Right lobe of liver (tissue), 6 donors: ENCODE results near the gene CRK. TPM values are rescaled to one million over a fixed set of nuclear protein-coding genes. Genes with fewer than 3 reads are reported as not detected.
A peak's percentile ranks its signal among the peaks of the same experiment; 100 is the strongest.

Experiments
- ATAC-seq, 4 donors: fragments of 200-7000 bp; cut with Tn5 transposase; one replicate each; pipeline ENCODE4 v1.9.1; 2020; ENCODE audit warnings: mild to moderate bottlenecking in 4 of 4, moderate library complexity in 4 of 4
- DNase-seq, 3 donors: peaks; one replicate each; pipeline ENCODE4 v3.0.0-alpha.2; 2020
- H3K27ac ChIP-seq, 3 donors: fragments of 200-600 bp; one replicate each; pipeline ENCODE4 v1.8.0; 2022
- H3K27me3 ChIP-seq, 2 donors: fragments of 200-600 bp; one replicate each; pipeline ENCODE4 v1.8.0; 2022
- H3K36me3 ChIP-seq, 4 donors: fragments of 200-600 bp; sonication (generic) in 1 of 4; one replicate each; pipeline versions ENCODE4 v1.5.1 to v1.8.0; 2017 to 2022; ENCODE audit warnings: control low read depth in 1 of 4
- H3K4me1 ChIP-seq, 4 donors: fragments of 200-600 bp; sonication (generic) in 1 of 4; one replicate each; pipeline versions ENCODE4 v1.5.1 to v1.8.0; 2017 to 2022; ENCODE audit warnings: control low read depth in 1 of 4
- H3K4me3 ChIP-seq, 3 donors: fragments of 200-600 bp; one replicate each; pipeline ENCODE4 v1.8.0; 2022
- H3K9me3 ChIP-seq, 4 donors: fragments of 200-600 bp; sonication (generic) in 1 of 4; one replicate each; pipeline versions ENCODE4 v1.5.1 to v1.8.0; 2017 to 2022; ENCODE audit warnings: control low read depth in 1 of 4
- CTCF ChIP-seq, 4 donors: fragments of 200-600 bp in 3 of 4; fragments of 450-650 bp in 1 of 4; IDR thresholded peaks; one replicate each; pipeline versions ENCODE4 v1.5.1 to v1.8.0; 2016 to 2022; ENCODE audit warnings: antibody characterized with exemption in 4 of 4, mild to moderate bottlenecking in 2 of 4
- POLR2A ChIP-seq: fragments of 450-650 bp; IDR thresholded peaks from one replicate; pipeline ENCODE4 v1.6.1; 2017; ENCODE audit warnings: antibody characterized with exemption, mild to moderate bottlenecking
- WGBS: methylation state at CpG from one replicate; pipeline ENCODE4 v1.1.6; 2018; ENCODE audit warnings: low coverage, low lambda C conversion rate; ENCODE audit not compliant: insufficient coverage; ENCODE audit errors: missing lambda C conversion rate; 5-methylcytosine and 5-hydroxymethylcytosine counted together
- intact Hi-C, 2 donors: fragments of 100-400 bp; cut with DNase I; formaldehyde crosslinking; loops; one replicate each; pipeline versions ENCODE4 v1.11.2 to v1.14.1; 2022
- total RNA-seq, 6 experiments: library from RNA; depleted of rRNA in 2 of 6; stranded (reverse); fragments of >200 nt in 2 of 6; fragmentation: NEBNext Ultra II Directional in 3 of 6; extraction: Animal tissue kit (Norgen Biotek cat#: 25700) in 3 of 6; gene quantifications; one replicate each; pipeline versions ENCODE4 v1.1.0 to v1.2.4, GENCODE V29; 2016 to 2023
- donor health status: DM: no; HTN: yes; CAD: no.
- donor health status: DM: no; HTN: no; CAD: no.
- donor health status: DM: no; HTN: no; CAD: no.
- donor health status: DM: no; HTN: yes; CAD: no.
- donor health status: DM: no; HTN: yes; CAD: no.

The CRK gene
- total RNA-seq, 6 experiments from 2014 or later = 33.9 to 58.6 (median 47.6) TPM

GRCh38 chr17:1471490-1471889, 15.5 kb upstream of the CRK start:
- 84% methylated on average over 6 of the region's 15 CpGs for WGBS
- Histone ChIP-seq H3K4me3 (no peak overlapping the region), H3K36me3 (peaks cover 0 to 23% (median 7%) of the 10 kb centered on the region in 4 donors), H3K4me1 (peaks cover 0 to 15% (median 6%) of the 10 kb centered on the region in 4 donors), H3K27ac (no peak overlapping the region), H3K27me3 (no peaks in the 10 kb centered on the region), H3K9me3 (no peaks in the 10 kb centered on the region)
- TF ChIP-seq CTCF (IDR thresholded peaks at IDR 0.05) (no peak), POLR2A (no peak)
- DNase-seq = peak in 2 of 3 donors; percentile 44
- ATAC-seq = no peak
- intact Hi-C loops = no loop called here

- Histone ChIP-seq H3K9me3 (no peaks in the 10 kb centered on the region), H3K36me3 (peaks cover 0 to 17% (median 4%) of the 10 kb centered on the region in 4 donors), H3K27me3 (no peaks in the 10 kb centered on the region), H3K4me1 (peaks cover 0 to 15% (median 6%) of the 10 kb centered on the region in 4 donors), H3K4me3 (no peak overlapping the region), H3K27ac (no peak overlapping the region)
- DNase-seq (peak in 2 of 3 donors; percentile 43 to 58), ATAC-seq (no peak)
- TF ChIP-seq CTCF (IDR thresholded peaks at IDR 0.05) (no peak), POLR2A (no peak)
- intact Hi-C loops = no loop called here
- WGBS = 71% methylated on average over 7 of the region's 25 CpGs
Measured at GRCh38 chr17:1470755-1471462, 14.9 kb upstream of the CRK start.

GRCh38 chr17:1470071-1470754, 14.2 kb upstream of the CRK start:
- 90% methylated on average over 14 of the region's 33 CpGs for WGBS
- Histone ChIP-seq H3K4me3 (no peak overlapping the region), H3K36me3 (peaks cover 0 to 17% (median under 1%) of the 10 kb centered on the region in 4 donors), H3K27me3 (no peaks in the 10 kb centered on the region), H3K27ac (no peak overlapping the region), H3K9me3 (no peaks in the 10 kb centered on the region), H3K4me1 (peaks cover 0 to 15% (median 6%) of the 10 kb centered on the region in 4 donors)
- DNase-seq (peak in 1 of 3 donors; percentile 46), ATAC-seq (no peak)
- no peak for TF ChIP-seq CTCF (IDR thresholded peaks at IDR 0.05)
- no peak for TF ChIP-seq POLR2A
- intact Hi-C loops = no loop called here

GRCh38 chr17:1469231-1469852, 13.3 kb upstream of the CRK start:
- intact Hi-C loops = no loop called here
- TF ChIP-seq POLR2A (no peak), CTCF (IDR thresholded peaks at IDR 0.05) (no peak)
- Histone ChIP-seq H3K4me3 (no peak overlapping the region), H3K27ac (peak overlapping the region in 1 of 3 donors; percentile 74), H3K9me3 (no peaks in the 10 kb centered on the region), H3K36me3 (peaks cover 0 to 11% (median 0%) of the 10 kb centered on the region in 4 donors), H3K27me3 (no peaks in the 10 kb centered on the region), H3K4me1 (peaks cover 0 to 15% (median 6%) of the 10 kb centered on the region in 4 donors)
- DNase-seq (peak in 1 of 3 donors; percentile 53), ATAC-seq (peak; percentile 31 to 67 (median 61))
- 30% methylated on average over 20 of the region's 28 CpGs for WGBS
